Left lung (tissue), 10 donors: ENCODE data around the gene TTC5. TPM values are rescaled to one million over a fixed set of nuclear protein-coding genes. Genes with fewer than 3 reads are reported as not detected.
"Not testable (repeated sequence)": the region's sequence is repeated elsewhere in the genome, so short reads cannot be mapped to it uniquely, and the experiment has no call there.

Experiments
- ATAC-seq: fragments of 200-7000 bp; cut with Tn5 transposase; one replicate; pipeline ENCODE4 v1.9.1; 2020; ENCODE audit warnings: moderate library complexity
- DNase-seq, 4 donors: peaks; one replicate each; pipeline ENCODE4 v3.0.0-alpha.2; 2013 to 2020
- H3K27ac ChIP-seq, 2 donors: fragments of 200-600 bp; sonication (generic) in 1 of 2; one replicate each; pipeline versions ENCODE4 v1.5.0 to v1.8.0; 2020 to 2021
- H3K27me3 ChIP-seq, 2 donors: fragments of 200-600 bp; sonication (generic) in 1 of 2; one replicate each; pipeline versions ENCODE4 v1.5.0 to v1.8.0; 2020 to 2021
- H3K36me3 ChIP-seq, 2 donors: fragments of 200-600 bp; sonication (generic) in 1 of 2; one replicate each; pipeline versions ENCODE4 v1.5.0 to v1.8.0; 2020 to 2021
- H3K4me1 ChIP-seq, 2 donors: fragments of 200-600 bp; one replicate each; pipeline ENCODE4 v1.8.0; 2021
- H3K4me3 ChIP-seq, 2 donors: fragments of 200-600 bp; sonication (generic) in 1 of 2; one replicate each; pipeline versions ENCODE4 v1.5.0 to v1.8.0; 2020 to 2021; ENCODE audit warnings: mild to moderate bottlenecking in 1 of 2
- H3K9me3 ChIP-seq, 2 donors: fragments of 200-600 bp; sonication (generic) in 1 of 2; one replicate each; pipeline versions ENCODE4 v1.5.0 to v1.8.0; 2020 to 2021
- CTCF ChIP-seq, 2 donors: fragments of 200-600 bp; sonication (generic) in 1 of 2; IDR thresholded peaks; one replicate each; pipeline versions ENCODE4 v1.5.0 to v1.8.0; 2021; ENCODE audit warnings: antibody characterized with exemption in 2 of 2
- intact Hi-C, 2 donors: fragments of 100-400 bp; cut with DNase I; formaldehyde crosslinking; loops; one replicate each; pipeline versions ENCODE4 v1.11.2 to v1.14.2; 2022
- polyA plus RNA-seq, 6 donors: library from polyadenylated mRNA; unstranded; fragments of 120-200 nt; gene quantifications; one replicate each; pipeline ENCODE4 v1.2.1, GENCODE V29; 2013; ENCODE audit not compliant: insufficient read length in 6 of 6
- total RNA-seq, 2 donors: library from RNA; stranded (reverse); fragmentation: NEBNext Ultra II Directional; extraction: Animal tissue kit (Norgen Biotek cat#: 25700); gene quantifications; one replicate each; pipeline ENCODE4 v1.2.1, GENCODE V29; 2021
- donor health status: DM: no; HTN: yes; CAD: no.
- donor health status: DM: no; HTN: no; CAD: no.

TTC5 gene
- total and polyA plus RNA-seq, 8 donors: 16.6 to 27.6 (median 23.4) TPM

DNA sequence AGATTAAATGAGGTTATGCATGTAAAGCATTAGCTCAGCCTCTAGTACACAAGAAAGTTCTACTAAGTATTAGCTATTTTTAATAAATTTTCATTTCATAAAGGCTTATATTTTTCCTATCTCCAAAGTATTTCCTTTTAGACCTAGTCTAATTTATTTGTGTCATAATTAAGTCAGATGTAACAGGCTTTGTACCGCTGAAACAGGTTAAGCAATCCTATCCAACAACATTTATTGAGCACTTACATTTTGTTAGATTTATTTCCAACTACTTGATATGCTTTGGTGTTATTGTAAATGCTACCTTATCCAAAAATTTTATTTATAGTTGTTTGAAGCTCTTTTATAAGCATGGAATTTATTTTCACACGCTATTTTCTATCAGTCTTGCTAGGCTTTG is 35.9 kb upstream of the TTC5 start:
- no peak for TF ChIP-seq CTCF (IDR thresholded peaks at IDR 0.05)
- Histone ChIP-seq H3K27me3 (no peaks in the 10 kb centered on the region), H3K4me3 (peak overlapping the region; percentile 48 to 78), H3K4me1 (peaks cover 0 to 10% of the 10 kb centered on the region in 2 donors), H3K27ac (peak overlapping the region; percentile 86 to 93), H3K36me3 (peaks cover 0 to 15% of the 10 kb centered on the region in 2 donors), H3K9me3 (no peaks in the 10 kb centered on the region)
- DNase-seq (no peak), ATAC-seq (no peak)
- intact Hi-C loops: no loop called here

GRCh38 chr14:20341032-20341431 is 35.3 kb upstream of the TTC5 start:
- H3K27me3 ChIP-seq, DNase-seq, H3K4me3 ChIP-seq, H3K9me3 ChIP-seq, intact Hi-C loops, H3K27ac ChIP-seq, ATAC-seq: not testable (repeated sequence)
- Histone ChIP-seq H3K36me3 (peaks cover 0 to 11% of the 10 kb centered on the region in 2 donors), H3K4me1 (peaks cover 0 to 10% of the 10 kb centered on the region in 2 donors)

DNA sequence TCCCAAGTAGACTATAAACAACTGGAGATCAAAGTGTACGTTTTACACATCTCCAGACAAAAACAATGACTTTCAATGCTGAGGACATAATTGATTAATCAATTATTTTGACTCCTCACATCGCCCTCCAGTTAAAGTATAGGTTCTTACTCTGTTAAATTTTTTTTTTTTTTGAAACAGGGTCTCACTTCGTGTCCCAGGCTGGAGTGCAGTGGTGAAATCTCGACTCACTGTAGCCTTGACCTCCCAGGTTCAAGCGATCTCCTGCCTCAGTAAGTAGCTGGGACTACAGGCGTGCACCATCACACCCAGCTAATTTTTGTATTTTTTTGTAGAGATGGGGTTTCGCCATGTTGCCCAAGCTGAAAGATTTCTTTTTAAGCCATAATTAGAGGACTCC is 28.3 kb upstream of the TTC5 start:
- Histone ChIP-seq H3K9me3 (no peaks in the 10 kb centered on the region), H3K4me3 (no peak overlapping the region), H3K36me3 (peaks cover 0 to 5% of the 10 kb centered on the region in 2 donors), H3K27ac (peak overlapping the region in 1 of 2 donors; percentile 84), H3K4me1 (peaks cover 5 to 27% of the 10 kb centered on the region in 2 donors), H3K27me3 (no peaks in the 10 kb centered on the region)
- DNase-seq (no peak), ATAC-seq (no peak)
- intact Hi-C loops: no loop called here
- TF ChIP-seq CTCF (IDR thresholded peaks at IDR 0.05): no peak

GRCh38 chr14:20333494-20333841 is 27.7 kb upstream of the TTC5 start:
- intact Hi-C loops: no loop called here
- peaks cover 5 to 27% of the 10 kb centered on the region in 2 donors for H3K4me1 ChIP-seq
- no peaks in the 10 kb centered on the region for H3K27me3 ChIP-seq
- DNase-seq: no peak
- TF ChIP-seq CTCF (IDR thresholded peaks at IDR 0.05): no peak
- H3K36me3 ChIP-seq: peaks cover 0 to 8% of the 10 kb centered on the region in 2 donors
- peak overlapping the region; percentile 77 to 84 for H3K27ac ChIP-seq
- no peak for ATAC-seq
- H3K4me3 ChIP-seq: peak overlapping the region; percentile 59 to 69
- no peaks in the 10 kb centered on the region for H3K9me3 ChIP-seq

GRCh38 chr14:20332788-20333493 is 27.2 kb upstream of the TTC5 start, which contains the start of gene CCNB1IP1:
Gene CCNB1IP1, minus strand, starts transcription at chr14:20333279. Its CDS starts 16,756 bp downstream, at chr14:20316523.
- DNase-seq (peak in 3 of 4 donors; percentile 46 to 92 (median 80)), ATAC-seq (peak; percentile 98)
- H3K27ac ChIP-seq: peak within 1 kb of the TSS; percentile 77 to 84
- no peak for TF ChIP-seq CTCF (IDR thresholded peaks at IDR 0.05)
- no peaks in the 10 kb centered on the region for H3K27me3 ChIP-seq
- intact Hi-C loops: no loop called here
- peak within 1 kb of the TSS; percentile 59 to 69 for H3K4me3 ChIP-seq
- H3K36me3 ChIP-seq: peaks cover 0 to 8% of the 10 kb centered on the region in 2 donors
- no peaks in the 10 kb centered on the region for H3K9me3 ChIP-seq
- peaks cover 5 to 27% of the 10 kb centered on the region in 2 donors for H3K4me1 ChIP-seq
